GM12878 (cell line): Measurements from ENCODE around the gene UBE2G2. TPM values are rescaled to one million over a fixed set of nuclear protein-coding genes. Genes with fewer than 3 reads are reported as not detected.

Source experiments
- BCLAF1 ChIP-seq: fragments of 450-650 bp; IDR thresholded peaks from 2 replicates; pipeline ENCODE4 v1.6.1; 2017; ENCODE audit warnings: antibody characterized with exemption, mild to moderate bottlenecking, moderate library complexity
- E2F8 ChIP-seq: fragments of 450-650 bp; IDR thresholded peaks from 2 replicates; pipeline ENCODE4 v1.6.1; 2018; ENCODE audit warnings: mild to moderate bottlenecking, low read depth, moderate library complexity; ENCODE audit not compliant: partially characterized antibody
- EP300 ChIP-seq, 2 experiments: fragments of 150-350 bp in 1 of 2; IDR thresholded peaks; 2 replicates each; pipeline ENCODE4 v1.6.1; 2011 to 2012; ENCODE audit warnings: low read depth in 2 of 2, low read length in 2 of 2, borderline replicate concordance in 1 of 2, improper control_type of control experiment in 1 of 2, inconsistent platforms in 1 of 2; ENCODE audit not compliant: control insufficient read depth in 1 of 2
- FOS ChIP-seq: IDR thresholded peaks from 3 replicates; pipeline ENCODE4 v1.6.1; 2011; ENCODE audit warnings: borderline replicate concordance; ENCODE audit not compliant: insufficient read length; ENCODE audit errors: extremely low read depth
- IRF5 ChIP-seq: fragments of 450-650 bp; IDR thresholded peaks from 2 replicates; pipeline ENCODE4 v1.6.1; 2017; ENCODE audit warnings: borderline replicate concordance
- MAX ChIP-seq: IDR thresholded peaks from 2 replicates; pipeline ENCODE4 v1.6.1; 2012; ENCODE audit warnings: low read depth, low read length, improper control_type of control experiment
- MLLT1 ChIP-seq: fragments of 450-650 bp; IDR thresholded peaks from 2 replicates; pipeline ENCODE4 v1.6.1; 2016; ENCODE audit warnings: mild to moderate bottlenecking
- MXI1 ChIP-seq: fragments of 150-350 bp; IDR thresholded peaks from 2 replicates; pipeline ENCODE4 v1.6.1; 2011; ENCODE audit warnings: low read depth, mild to moderate bottlenecking, inconsistent platforms, low read length, improper control_type of control experiment
- NRF1 ChIP-seq: conservative IDR thresholded peaks from 2 replicates; pipeline ENCODE4 v1.6.1; 2011; ENCODE audit warnings: mild to moderate bottlenecking, low read depth, low read length, improper control_type of control experiment
- RUNX3 ChIP-seq: IDR thresholded peaks from 2 replicates; pipeline ENCODE4 v1.6.1; 2012; ENCODE audit warnings: low read length, inconsistent platforms
- SRF ChIP-seq, 2 experiments: IDR thresholded peaks; 2 replicates each; pipeline ENCODE4 v1.6.1; 2011; ENCODE audit warnings: low read depth in 2 of 2, low read length in 2 of 2, mild to moderate bottlenecking in 1 of 2, moderate library complexity in 1 of 2
- STAT3 ChIP-seq: IDR thresholded peaks from 2 replicates; pipeline ENCODE4 v1.6.1; 2011; ENCODE audit warnings: low read depth, low read length, improper control_type of control experiment
- ZZZ3 ChIP-seq: IDR thresholded peaks from 2 replicates; pipeline ENCODE4 v1.6.1; 2011; ENCODE audit warnings: low read depth; ENCODE audit not compliant: control insufficient read depth, insufficient read length
- polyA plus RNA-seq, 11 experiments: library from polyadenylated mRNA; depleted of rRNA in 4 of 11; unstranded in 6 of 11; stranded (reverse) in 5 of 11; fragments of >200 nt; fragmentation: Nextera tagmentation in 4 of 11; fragmentation: Illumina TruSeq in 1 of 11; extraction: Ambion mirVana in 4 of 11; extraction: Trizol in 1 of 11; gene quantifications; 1 replicate in 1 of 11; 2 replicates in 10 of 11; pipeline versions ENCODE4 v1.2.1 to v1.2.3, GENCODE V29; 2011 to 2016; ENCODE audit warnings: inconsistent platforms in 2 of 11, missing spikeins in 2 of 11, low read depth in 1 of 11
- total RNA-seq, 4 experiments: library from RNA; depleted of rRNA in 3 of 4; stranded (reverse); fragments of >200 nt in 3 of 4; fragmentation: Illumina TruSeq in 1 of 4; extraction: Trizol in 1 of 4; gene quantifications; 2 replicates each; pipeline versions ENCODE4 v1.2.1 to v1.2.3, GENCODE V29; 2013 to 2021

Gene UBE2G2
- total and polyA plus RNA-seq, 10 of the 15 experiments (the other 5 are each of a cell fraction or from before 2014, with no cell fraction given): 27.0 to 139 (median 75.9) TPM

- TF ChIP-seq SRF (IDR thresholded peaks at IDR 0.05; ENCODE audit: low read depth in 2 of 2, low read length in 2 of 2) (0 out of 4 replicates have a peak, but pooled peaks of 1 of the 2 experiments have one; percentile 15), MLLT1 (no peak), MXI1 (peak; percentile 97), ZZZ3 (no peak), E2F8 (no peak), EP300 (IDR thresholded peaks at IDR 0.05; ENCODE audit: borderline replicate concordance in 1 of 2, control insufficient read depth in 1 of 2, low read depth in 2 of 2, low read length in 2 of 2) (no peak), NRF1 (peak; percentile 39), FOS (no peak), STAT3 (no peak), MAX (peak; percentile 95), IRF5 (no peak), RUNX3 (peak; percentile 16; the same call in 1 of the 2 replicates), BCLAF1 (no peak)
Measured at GRCh38 chr21:44801468-44802395, at the start of gene UBE2G2 (continued).
